Left ventricle myocardium superior (tissue), 1 donor: ENCODE data around the gene NACC2. TPM values are rescaled to one million over a fixed set of nuclear protein-coding genes. Genes with fewer than 3 reads are reported as not detected.

Experiments used
- ATAC-seq: fragments of 200-7000 bp; cut with Tn5 transposase; one replicate; pipeline ENCODE4 v1.9.1; 2020; ENCODE audit warnings: mild to moderate bottlenecking, moderate library complexity
- DNase-seq: peaks from one replicate; pipeline ENCODE4 v3.0.0-alpha.2; 2020
- intact Hi-C: fragments of 100-400 bp; cut with micrococcal nuclease; formaldehyde crosslinking; loops from one replicate; pipeline ENCODE4 v1.11.0; 2022
- total RNA-seq: library from RNA; stranded (reverse); fragmentation: NEBNext Ultra II Directional; extraction: Animal tissue kit (Norgen Biotek cat#: 25700); gene quantifications from one replicate; pipeline ENCODE4 v1.2.1, GENCODE V29; 2021
- donor health status: DM: no; HTN: yes; CAD: no; lungs with severe emphysema.

NACC2 gene
- total RNA-seq, 1 donor from 2014 or later, result 39.1 TPM

GRCh38 chr9:136010176-136010575 is 84.9 kb downstream of the NACC2 start:
- DNase-seq, result peak; percentile 24
- ATAC-seq, result no peak
- intact Hi-C loops, result no loop called here

- intact Hi-C loops, result no loop called here
- no peak for ATAC-seq
- DNase-seq, result peak; percentile 33
These were observed 85.6 kb downstream of the NACC2 start for GRCh38 chr9:136009516-136009915.

GRCh38 chr9:136008693-136008997 is 86.4 kb downstream of the NACC2 start:
- DNase-seq (no peak), ATAC-seq (no peak)
- intact Hi-C loops, result no loop called here

GRCh38 chr9:136007934-136008692 is 87.0 kb downstream of the NACC2 start:
- ATAC-seq (no peak), DNase-seq (no peak)
- intact Hi-C loops, result no loop called here

GRCh38 chr9:136007276-136007933 is 87.7 kb downstream of the NACC2 start:
- DNase-seq (no peak), ATAC-seq (no peak)
- intact Hi-C loops, result no loop called here

- intact Hi-C loops, result no loop called here
- ATAC-seq (no peak), DNase-seq (no peak)
These were observed 88.9 kb downstream of the NACC2 start for GRCh38 chr9:136006169-136006568.

GRCh38 chr9:136004712-136005111 is 90.4 kb downstream of the NACC2 start:
- ATAC-seq (no peak), DNase-seq (no peak)
- intact Hi-C loops, result no loop called here

GRCh38 chr9:136004219-136004618 is 90.9 kb downstream of the NACC2 start:
- DNase-seq (no peak), ATAC-seq (no peak)
- intact Hi-C loops, result no loop called here

- ATAC-seq (peak; percentile 37), DNase-seq (no peak)
These were observed 91.5 kb downstream of the NACC2 start for GRCh38 chr9:136003411-136004218.

GRCh38 chr9:136002881-136003280 is 92.2 kb downstream of the NACC2 start:
- peak; percentile 58 for DNase-seq
- peak; percentile 69 for ATAC-seq

More at GRCh38 chr9:136003411-136004218, 91.5 kb downstream of the NACC2 start:
- intact Hi-C loops, result no loop called here

GRCh38 chr9:136002215-136002614 is 92.9 kb downstream of the NACC2 start:
- no peak for DNase-seq
- intact Hi-C loops, result no loop called here
- no peak for ATAC-seq

More at GRCh38 chr9:136002881-136003280, 92.2 kb downstream of the NACC2 start:
- intact Hi-C loops, result no loop called here

- intact Hi-C loops, result no loop called here
- ATAC-seq (no peak), DNase-seq (no peak)
These were observed 93.9 kb downstream of the NACC2 start for GRCh38 chr9:136001231-136001630.

- no peak for ATAC-seq
- intact Hi-C loops, result no loop called here
These were observed 96.5 kb downstream of the NACC2 start for GRCh38 chr9:135998410-135999071.

GRCh38 chr9:135998016-135998380 is 97.1 kb downstream of the NACC2 start:
- intact Hi-C loops, result no loop called here
- DNase-seq (no peak), ATAC-seq (no peak)

More at GRCh38 chr9:135998410-135999071, 96.5 kb downstream of the NACC2 start:
- DNase-seq, result no peak

- ATAC-seq (no peak), DNase-seq (no peak)
- intact Hi-C loops, result no loop called here
These were observed 97.7 kb downstream of the NACC2 start for GRCh38 chr9:135997090-135998015.

GRCh38 chr9:135995816-135996215 is 99.3 kb downstream of the NACC2 start:
- no peak for ATAC-seq

GRCh38 chr9:135994501-135995192 is 100.4 kb downstream of the NACC2 start:
- intact Hi-C loops, result no loop called here
- ATAC-seq, result no peak
- DNase-seq, result no peak

More at GRCh38 chr9:135995816-135996215, 99.3 kb downstream of the NACC2 start:
- no peak for DNase-seq
- intact Hi-C loops, result no loop called here
